Stimulated activated naive CD8-positive, alpha-beta T cell treated with anti-CD3 and anti-CD28 coated beads, Interleukin-15, Interleukin-2, amounts not matched to agents 100 ng/mL and 50 ng/mL, for 24 hours (primary cell): ENCODE results near the gene C11orf87.

Source experiments
- H3K27ac Mint-ChIP-seq: one replicate; pipeline ENCODE4 v1.8.0; 2021; ENCODE audit warnings: mild to moderate bottlenecking, mixed read lengths
- H3K27me3 Mint-ChIP-seq: one replicate; pipeline ENCODE4 v1.8.0; 2021; ENCODE audit warnings: mixed read lengths
- H3K36me3 Mint-ChIP-seq: one replicate; pipeline ENCODE4 v1.8.0; 2021; ENCODE audit warnings: low read depth, mixed read lengths
- H3K4me1 Mint-ChIP-seq: one replicate; pipeline ENCODE4 v1.8.0; 2021; ENCODE audit warnings: low read depth, mixed read lengths
- H3K4me3 Mint-ChIP-seq: one replicate; pipeline ENCODE4 v1.8.0; 2021; ENCODE audit warnings: mild to moderate bottlenecking, mixed read lengths
- H3K9me3 Mint-ChIP-seq: one replicate; pipeline ENCODE4 v1.8.0; 2021; ENCODE audit warnings: mixed read lengths

The C11orf87 gene

GRCh38 chr11:109421981-109422869, at the start of gene C11orf87:
Gene C11orf87 (plus strand): TSS chr11:109422190. CDS start chr11:109423634, 1,444 bp downstream.
- Mint-ChIP-seq H3K4me1 (no peaks in the 10 kb centered on the region), H3K27me3 (peaks cover 37% of the 10 kb centered on the region), H3K36me3 (no peaks in the 10 kb centered on the region), H3K9me3 (no peaks in the 10 kb centered on the region), H3K27ac (no peak within 1 kb of the TSS), H3K4me3 (no peak within 1 kb of the TSS)

- Mint-ChIP-seq H3K4me3 (no peak overlapping the region), H3K27ac (no peak overlapping the region), H3K27me3 (no peaks in the 10 kb centered on the region), H3K36me3 (no peaks in the 10 kb centered on the region), H3K9me3 (peaks cover 9% of the 10 kb centered on the region), H3K4me1 (no peaks in the 10 kb centered on the region)
These were observed 48.0 kb upstream of the C11orf87 start for GRCh38 chr11:109374032-109374431.

GRCh38 chr11:109374441-109374840, 47.5 kb upstream of the C11orf87 start:
- no peaks in the 10 kb centered on the region for H3K27me3 Mint-ChIP-seq
- no peak overlapping the region for H3K4me3 Mint-ChIP-seq
- peaks cover 9% of the 10 kb centered on the region for H3K9me3 Mint-ChIP-seq
- H3K4me1 Mint-ChIP-seq, result no peaks in the 10 kb centered on the region
- H3K36me3 Mint-ChIP-seq, result no peaks in the 10 kb centered on the region
- H3K27ac Mint-ChIP-seq, result no peak overlapping the region

GRCh38 chr11:109377039-109377742, 44.8 kb upstream of the C11orf87 start:
- no peaks in the 10 kb centered on the region for H3K36me3 Mint-ChIP-seq
- no peak overlapping the region for H3K27ac Mint-ChIP-seq
- no peaks in the 10 kb centered on the region for H3K27me3 Mint-ChIP-seq
- H3K4me3 Mint-ChIP-seq, result no peak overlapping the region
- no peaks in the 10 kb centered on the region for H3K4me1 Mint-ChIP-seq
- H3K9me3 Mint-ChIP-seq, result no peaks in the 10 kb centered on the region

- no peak overlapping the region for H3K4me3 Mint-ChIP-seq
- no peaks in the 10 kb centered on the region for H3K4me1 Mint-ChIP-seq
- no peaks in the 10 kb centered on the region for H3K36me3 Mint-ChIP-seq
- H3K27me3 Mint-ChIP-seq, result no peaks in the 10 kb centered on the region
- H3K9me3 Mint-ChIP-seq, result no peaks in the 10 kb centered on the region
- no peak overlapping the region for H3K27ac Mint-ChIP-seq
These were observed 44.0 kb upstream of the C11orf87 start for GRCh38 chr11:109378034-109378433.

- Mint-ChIP-seq H3K27ac (no peak overlapping the region), H3K27me3 (no peaks in the 10 kb centered on the region), H3K4me1 (no peaks in the 10 kb centered on the region), H3K9me3 (no peaks in the 10 kb centered on the region), H3K36me3 (no peaks in the 10 kb centered on the region), H3K4me3 (no peak overlapping the region)
These were observed 38.7 kb upstream of the C11orf87 start for GRCh38 chr11:109383306-109383705.

- Mint-ChIP-seq H3K4me3 (no peak overlapping the region), H3K27me3 (no peaks in the 10 kb centered on the region), H3K36me3 (no peaks in the 10 kb centered on the region), H3K4me1 (no peaks in the 10 kb centered on the region), H3K9me3 (no peaks in the 10 kb centered on the region), H3K27ac (no peak overlapping the region)
These were observed 37.1 kb upstream of the C11orf87 start for GRCh38 chr11:109384873-109385272.

GRCh38 chr11:109388982-109389381, 33.0 kb upstream of the C11orf87 start:
- Mint-ChIP-seq H3K4me3 (no peak overlapping the region), H3K27me3 (no peaks in the 10 kb centered on the region), H3K36me3 (no peaks in the 10 kb centered on the region), H3K9me3 (no peaks in the 10 kb centered on the region), H3K27ac (no peak overlapping the region), H3K4me1 (no peaks in the 10 kb centered on the region)

GRCh38 chr11:109390752-109391151, 31.2 kb upstream of the C11orf87 start:
- Mint-ChIP-seq H3K27ac (no peak overlapping the region), H3K4me3 (no peak overlapping the region), H3K9me3 (no peaks in the 10 kb centered on the region), H3K4me1 (no peaks in the 10 kb centered on the region), H3K36me3 (no peaks in the 10 kb centered on the region), H3K27me3 (no peaks in the 10 kb centered on the region)

GRCh38 chr11:109401545-109401944, 20.4 kb upstream of the C11orf87 start:
- H3K9me3 Mint-ChIP-seq, result peaks cover 4% of the 10 kb centered on the region
- H3K36me3 Mint-ChIP-seq, result no peaks in the 10 kb centered on the region
- no peaks in the 10 kb centered on the region for H3K27me3 Mint-ChIP-seq
- H3K27ac Mint-ChIP-seq, result no peak overlapping the region
- H3K4me1 Mint-ChIP-seq, result no peaks in the 10 kb centered on the region
- H3K4me3 Mint-ChIP-seq, result no peak overlapping the region

- no peak overlapping the region for H3K4me3 Mint-ChIP-seq
- H3K27ac Mint-ChIP-seq, result no peak overlapping the region
- H3K27me3 Mint-ChIP-seq, result no peaks in the 10 kb centered on the region
- H3K4me1 Mint-ChIP-seq, result no peaks in the 10 kb centered on the region
- H3K9me3 Mint-ChIP-seq, result peaks cover 7% of the 10 kb centered on the region
- H3K36me3 Mint-ChIP-seq, result no peaks in the 10 kb centered on the region
These were observed 16.3 kb upstream of the C11orf87 start for GRCh38 chr11:109405671-109406070.

- H3K36me3 Mint-ChIP-seq, result no peaks in the 10 kb centered on the region
- H3K4me3 Mint-ChIP-seq, result no peak overlapping the region
- no peaks in the 10 kb centered on the region for H3K9me3 Mint-ChIP-seq
- H3K27ac Mint-ChIP-seq, result no peak overlapping the region
- peaks cover 9% of the 10 kb centered on the region for H3K27me3 Mint-ChIP-seq
- H3K4me1 Mint-ChIP-seq, result no peaks in the 10 kb centered on the region
These were observed 5.4 kb upstream of the C11orf87 start for GRCh38 chr11:109416601-109417000.

- Mint-ChIP-seq H3K36me3 (no peaks in the 10 kb centered on the region), H3K9me3 (no peaks in the 10 kb centered on the region), H3K4me1 (no peaks in the 10 kb centered on the region), H3K27me3 (peaks cover 37% of the 10 kb centered on the region), H3K4me3 (no peak overlapping the region), H3K27ac (no peak overlapping the region)
These were observed 978 bp downstream of the C11orf87 start for GRCh38 chr11:109422870-109423465.

GRCh38 chr11:109423466-109424190, 1.6 kb downstream of the C11orf87 start:
- Mint-ChIP-seq H3K27me3 (peaks cover 37% of the 10 kb centered on the region), H3K4me1 (no peaks in the 10 kb centered on the region), H3K4me3 (no peak overlapping the region), H3K36me3 (no peaks in the 10 kb centered on the region), H3K27ac (no peak overlapping the region), H3K9me3 (no peaks in the 10 kb centered on the region)

GRCh38 chr11:109424901-109425300, 2.9 kb downstream of the C11orf87 start:
- Mint-ChIP-seq H3K4me1 (no peaks in the 10 kb centered on the region), H3K27me3 (peaks cover 37% of the 10 kb centered on the region), H3K27ac (no peak overlapping the region), H3K4me3 (no peak overlapping the region), H3K36me3 (no peaks in the 10 kb centered on the region), H3K9me3 (no peaks in the 10 kb centered on the region)
